H9 (cell line): ENCODE measurements around the gene C1QTNF7. TPM values are rescaled to one million over a fixed set of nuclear protein-coding genes. Genes with fewer than 3 reads are reported as not detected.

Experiments
- DNase-seq: peaks from one replicate; pipeline ENCODE4 v3.0.0-alpha.2; 2017
- H2AFZ ChIP-seq: one replicate; pipeline ENCODE4 v1.6.1; 2013; ENCODE audit warnings: mild to moderate bottlenecking, low read length, control low read depth, moderate library complexity
- H2AK5ac ChIP-seq: 2 replicates; pipeline ENCODE4 v1.6.1; 2013; ENCODE audit warnings: low read length, control low read depth, mixed read lengths; ENCODE audit not compliant: insufficient read length
- H2BK120ac ChIP-seq: one replicate; pipeline ENCODE4 v1.6.1; 2013; ENCODE audit warnings: low read depth, mild to moderate bottlenecking, low read length, control low read depth, inconsistent platforms; ENCODE audit not compliant: poor library complexity, severe bottlenecking
- H2BK12ac ChIP-seq: 2 replicates; pipeline ENCODE4 v1.6.1; 2013; ENCODE audit warnings: low read length, control low read depth, mixed read lengths, low read depth; ENCODE audit not compliant: insufficient read length
- H2BK15ac ChIP-seq: 2 replicates; pipeline ENCODE4 v1.6.1; 2013; ENCODE audit warnings: low read depth, low read length, control low read depth
- H2BK20ac ChIP-seq: one replicate; pipeline ENCODE4 v1.6.1; 2013; ENCODE audit warnings: low read depth, mild to moderate bottlenecking, low read length, control low read depth, inconsistent platforms; ENCODE audit not compliant: poor library complexity, severe bottlenecking
- H2BK5ac ChIP-seq: 2 replicates; pipeline ENCODE4 v1.6.1; 2013; ENCODE audit warnings: low read length, control low read depth, mixed read lengths; ENCODE audit not compliant: insufficient read length
- H3K14ac ChIP-seq: 2 replicates; pipeline ENCODE4 v1.6.1; 2013; ENCODE audit warnings: low read length, control low read depth; ENCODE audit not compliant: insufficient read depth
- H3K18ac ChIP-seq: 2 replicates; pipeline ENCODE4 v1.6.1; 2013; ENCODE audit warnings: low read depth, mild to moderate bottlenecking, mixed read lengths, low read length, control low read depth; ENCODE audit not compliant: insufficient read length
- H3K23ac ChIP-seq: 2 replicates; pipeline ENCODE4 v1.6.1; 2013; ENCODE audit warnings: low read length, control low read depth, mixed read lengths, low read depth; ENCODE audit not compliant: insufficient read length
- H3K23me2 ChIP-seq: 2 replicates; pipeline ENCODE4 v1.6.1; 2013; ENCODE audit warnings: low read depth, mild to moderate bottlenecking, mixed read lengths, low read length, control low read depth; ENCODE audit not compliant: insufficient read length, poor library complexity, severe bottlenecking
- H3K27ac ChIP-seq: 2 replicates; pipeline ENCODE4 v1.5.1; 2013; ENCODE audit warnings: low read length, control low read depth, mixed read lengths, low read depth; ENCODE audit not compliant: insufficient read length
- H3K27me3 ChIP-seq: 2 replicates; pipeline ENCODE4 v1.6.1; 2013; ENCODE audit warnings: low read length, control low read depth, inconsistent platforms; ENCODE audit not compliant: insufficient read depth
- H3K4ac ChIP-seq: 2 replicates; pipeline ENCODE4 v1.6.1; 2013; ENCODE audit warnings: low read depth, mild to moderate bottlenecking, control low read depth, inconsistent platforms, low read length, moderate library complexity
- H3K4me1 ChIP-seq: 2 replicates; pipeline ENCODE4 v1.6.1; 2013; ENCODE audit warnings: low read length, control low read depth, inconsistent platforms; ENCODE audit not compliant: insufficient read depth
- H3K4me2 ChIP-seq: 2 replicates; pipeline ENCODE4 v1.6.1; 2013; ENCODE audit warnings: low read length, control low read depth, mixed read lengths; ENCODE audit not compliant: insufficient read length, insufficient read depth
- H3K56ac ChIP-seq: 2 replicates; pipeline ENCODE4 v1.6.1; 2013; ENCODE audit warnings: low read depth, mild to moderate bottlenecking, mixed read lengths, low read length, control low read depth; ENCODE audit not compliant: insufficient read length
- H3K79me1 ChIP-seq: 2 replicates; pipeline ENCODE4 v1.6.1; 2013; ENCODE audit warnings: low read depth, mild to moderate bottlenecking, moderate library complexity, low read length, control low read depth, inconsistent platforms; ENCODE audit not compliant: insufficient read depth, poor library complexity, severe bottlenecking
- H3K79me2 ChIP-seq: 2 replicates; pipeline ENCODE4 v1.6.1; 2013; ENCODE audit warnings: low read length, control low read depth, inconsistent platforms; ENCODE audit not compliant: insufficient read depth
- H3K9ac ChIP-seq: 2 replicates; pipeline ENCODE4 v1.6.1; 2013; ENCODE audit warnings: low read length, control low read depth, mixed read lengths; ENCODE audit not compliant: insufficient read length; ENCODE audit errors: extremely low read depth
- H3K9me3 ChIP-seq: one replicate; pipeline ENCODE4 v1.6.1; 2013; ENCODE audit warnings: low read depth, low read length, inconsistent platforms; ENCODE audit not compliant: control insufficient read depth
- H3T11ph ChIP-seq: one replicate; pipeline ENCODE4 v1.6.1; 2013; ENCODE audit warnings: mild to moderate bottlenecking, low read length, control low read depth, inconsistent platforms
- H4K20me1 ChIP-seq: one replicate; pipeline ENCODE4 v1.6.1; 2013; ENCODE audit not compliant: control insufficient read depth, insufficient read length, insufficient read depth
- H4K5ac ChIP-seq: 2 replicates; pipeline ENCODE4 v1.6.1; 2013; ENCODE audit warnings: low read depth, mild to moderate bottlenecking, mixed read lengths, low read length, control low read depth; ENCODE audit not compliant: insufficient read length
- H4K8ac ChIP-seq: replicated peaks from 2 replicates; pipeline ENCODE4 v1.6.1; 2013; ENCODE audit warnings: low read length, control low read depth, mixed read lengths, low read depth; ENCODE audit not compliant: insufficient read length
- H4K91ac ChIP-seq: 2 replicates; pipeline ENCODE4 v1.6.1; 2013; ENCODE audit warnings: low read depth, mild to moderate bottlenecking, moderate library complexity, mixed read lengths, low read length, control low read depth; ENCODE audit not compliant: insufficient read length
- H3K27ac Mint-ChIP-seq, 3 experiments: 2 replicates in 2 of 3; 3 replicates in 1 of 3; pipeline ENCODE4 v1.8.0; 2020 to 2021; ENCODE audit warnings: mixed read lengths in 3 of 3, mild to moderate bottlenecking in 1 of 3, moderate library complexity in 1 of 3
- H3K27me3 Mint-ChIP-seq: 2 replicates; pipeline ENCODE4 v1.8.0; 2021; ENCODE audit warnings: low read depth, mild to moderate bottlenecking, moderate library complexity, mixed read lengths
- H3K36me3 Mint-ChIP-seq, 3 experiments: 2 replicates in 2 of 3; 3 replicates in 1 of 3; pipeline ENCODE4 v1.8.0; 2020 to 2021; ENCODE audit warnings: low read depth in 3 of 3, mixed read lengths in 3 of 3; ENCODE audit not compliant: insufficient read depth in 1 of 3
- H3K4me1 Mint-ChIP-seq, 2 experiments: 2 replicates each; pipeline ENCODE4 v1.8.0; 2020; ENCODE audit warnings: mixed read lengths in 2 of 2
- H3K4me3 Mint-ChIP-seq, 2 experiments: 2 replicates in 1 of 2; 3 replicates in 1 of 2; pipeline ENCODE4 v1.8.0; 2020 to 2021; ENCODE audit warnings: mild to moderate bottlenecking in 2 of 2, mixed read lengths in 2 of 2, moderate library complexity in 1 of 2
- H3K9me3 Mint-ChIP-seq, 2 experiments: 2 replicates in 1 of 2; 3 replicates in 1 of 2; pipeline ENCODE4 v1.8.0; 2020; ENCODE audit warnings: mild to moderate bottlenecking in 2 of 2, mixed read lengths in 2 of 2, moderate library complexity in 1 of 2
- WGBS: extraction: QIAGEN DNeasy Blood & Tissue Kit; methylation state at CpG from one replicate; pipeline ENCODE4 v1.1.7; 2013; ENCODE audit warnings: missing lambda C conversion rate, low lambda C conversion rate, mixed read lengths; ENCODE audit not compliant: insufficient read length; ENCODE audit errors: extremely low coverage; 5-methylcytosine and 5-hydroxymethylcytosine counted together
- total RNA-seq: library from RNA; stranded (reverse); gene quantifications from 2 replicates; pipeline ENCODE4 v1.2.1, GENCODE V29; 2021
- TF ChIP-seq, protein P1 (sequence below): fragments of 200-600 bp; sonication (generic); conservative IDR thresholded peaks from 3 replicates; pipeline ENCODE4 v1.8.0; 2021; ENCODE audit warnings: antibody characterized with exemption, mild to moderate bottlenecking

Gene C1QTNF7
- total RNA-seq, 1 experiment from 2014 or later, result not detected

- H3K27me3 Mint-ChIP-seq, result no peaks in the 10 kb centered on the region; the same call in 1 of the 2 replicates
These were observed 672 bp upstream of the C1QTNF7 start for GRCh38 chr4:15427161-15427560.

More at GRCh38 chr4:15427161-15427560, 672 bp upstream of the C1QTNF7 start:
- no peak overlapping the region for H4K91ac ChIP-seq
- H2BK12ac ChIP-seq, result no peak overlapping the region
- no peak overlapping the region for H2BK5ac ChIP-seq
- no peak overlapping the region for H2BK15ac ChIP-seq
- H3K4ac ChIP-seq, result no peak overlapping the region
- H3K4me1 ChIP-seq, result no peaks in the 10 kb centered on the region
- no peaks in the 10 kb centered on the region for H3K9me3 ChIP-seq
- Mint-ChIP-seq H3K9me3 (no peaks in the 10 kb centered on the region; a peak in 1 of 5 replicates), H3K4me1 (no peaks in the 10 kb centered on the region), H3K27ac (no peak overlapping the region), H3K4me3 (no peak overlapping the region), H3K36me3 (no peaks in the 10 kb centered on the region; a peak in 1 of 7 replicates)
- no peaks in the 10 kb centered on the region for H3K79me2 ChIP-seq
- H3K9ac ChIP-seq, result no peak overlapping the region
- no peak overlapping the region for H2BK20ac ChIP-seq
- H2AFZ ChIP-seq, result no peak overlapping the region
- no peak overlapping the region for H3K27ac ChIP-seq
- no peak overlapping the region for H2AK5ac ChIP-seq
- no peak overlapping the region for H3K23ac ChIP-seq
- TF ChIP-seq, protein P1, sequence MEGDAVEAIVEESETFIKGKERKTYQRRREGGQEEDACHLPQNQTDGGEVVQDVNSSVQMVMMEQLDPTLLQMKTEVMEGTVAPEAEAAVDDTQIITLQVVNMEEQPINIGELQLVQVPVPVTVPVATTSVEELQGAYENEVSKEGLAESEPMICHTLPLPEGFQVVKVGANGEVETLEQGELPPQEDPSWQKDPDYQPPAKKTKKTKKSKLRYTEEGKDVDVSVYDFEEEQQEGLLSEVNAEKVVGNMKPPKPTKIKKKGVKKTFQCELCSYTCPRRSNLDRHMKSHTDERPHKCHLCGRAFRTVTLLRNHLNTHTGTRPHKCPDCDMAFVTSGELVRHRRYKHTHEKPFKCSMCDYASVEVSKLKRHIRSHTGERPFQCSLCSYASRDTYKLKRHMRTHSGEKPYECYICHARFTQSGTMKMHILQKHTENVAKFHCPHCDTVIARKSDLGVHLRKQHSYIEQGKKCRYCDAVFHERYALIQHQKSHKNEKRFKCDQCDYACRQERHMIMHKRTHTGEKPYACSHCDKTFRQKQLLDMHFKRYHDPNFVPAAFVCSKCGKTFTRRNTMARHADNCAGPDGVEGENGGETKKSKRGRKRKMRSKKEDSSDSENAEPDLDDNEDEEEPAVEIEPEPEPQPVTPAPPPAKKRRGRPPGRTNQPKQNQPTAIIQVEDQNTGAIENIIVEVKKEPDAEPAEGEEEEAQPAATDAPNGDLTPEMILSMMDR, result no peak
- DNase-seq, result no peak
- no peak overlapping the region for H3K18ac ChIP-seq
- no CpG with 5 or more reads among the region's 2 CpGs for WGBS
- no peak overlapping the region for H4K5ac ChIP-seq
- H3K56ac ChIP-seq, result no peak overlapping the region
- no peaks in the 10 kb centered on the region; the same call in 1 of the 2 replicates for H3K27me3 ChIP-seq
- no peaks in the 10 kb centered on the region for H4K20me1 ChIP-seq
- no peaks in the 10 kb centered on the region for H3K79me1 ChIP-seq
- no peak overlapping the region for H3T11ph ChIP-seq
- H4K8ac ChIP-seq, result no peak overlapping the region
- H3K23me2 ChIP-seq, result no peaks in the 10 kb centered on the region
- H3K14ac ChIP-seq, result no peak overlapping the region
- no peak overlapping the region for H2BK120ac ChIP-seq
- H3K4me2 ChIP-seq, result no peak overlapping the region
